IPS-11a (cell line): ENCODE measurements around the gene NFIA.

Experiments used
- H3K4me3 ChIP-seq: one replicate; pipeline ENCODE4 v1.5.1; 2013; ENCODE audit warnings: low read depth, low read length, control low read depth

Gene NFIA

DNA sequence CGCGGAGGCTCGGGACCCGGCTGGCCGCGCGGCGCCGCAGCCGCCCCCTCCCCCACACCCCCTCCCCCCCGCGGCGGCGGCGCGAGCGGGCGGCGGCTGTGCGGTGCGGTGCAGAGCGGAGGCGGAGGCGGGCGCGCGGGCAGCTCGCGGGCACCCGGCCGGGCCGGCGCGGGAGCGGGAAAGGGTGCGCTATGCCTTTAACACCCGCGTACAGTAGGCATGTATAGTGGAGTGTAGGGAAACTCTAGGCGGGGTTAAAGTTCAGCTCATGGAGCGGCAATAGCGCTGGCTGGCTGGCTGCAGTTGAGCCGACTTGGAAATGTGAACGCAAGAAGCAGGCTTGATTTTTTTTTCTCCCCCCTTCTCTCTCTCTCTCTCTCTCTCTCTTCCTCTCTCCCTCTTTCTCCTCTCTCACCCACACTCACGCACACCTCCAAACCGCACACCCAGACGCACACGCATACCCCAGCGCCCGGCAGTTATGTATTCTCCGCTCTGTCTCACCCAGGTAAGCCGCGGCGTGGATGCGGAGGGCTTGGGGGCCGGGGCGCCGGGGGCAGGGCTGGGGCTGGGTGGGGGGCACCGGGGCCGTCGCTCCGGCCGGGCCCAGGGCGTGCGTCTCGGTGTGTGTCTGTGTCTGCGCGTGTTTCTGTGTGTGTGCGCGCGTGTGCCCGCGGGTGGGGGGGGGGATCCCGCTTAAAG is at the start of gene NFIA:
Gene NFIA, plus strand, starts transcription at position 251 of the 702 bp plus-strand sequence.
- peak within 1 kb of the TSS; percentile 61 for H3K4me3 ChIP-seq

DNA sequence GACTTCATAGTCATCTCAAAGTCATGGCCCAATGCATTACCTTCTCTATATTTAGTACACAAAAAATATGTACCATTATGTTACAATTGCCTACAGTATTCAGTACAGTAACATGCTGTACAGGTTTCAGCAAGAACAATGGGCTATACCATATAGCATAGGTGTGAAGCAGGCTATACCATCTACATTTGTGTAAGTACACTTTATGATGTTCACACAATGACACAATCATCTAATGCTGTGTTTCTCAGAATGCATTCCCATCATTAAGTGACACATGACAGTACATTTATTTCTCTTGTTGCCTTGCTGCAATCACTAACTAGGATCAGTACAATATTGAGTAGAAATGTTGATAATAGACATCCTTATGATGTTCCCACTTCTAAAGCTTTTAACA is 46.5 kb upstream of the NFIA start:
- no peak overlapping the region for H3K4me3 ChIP-seq

DNA sequence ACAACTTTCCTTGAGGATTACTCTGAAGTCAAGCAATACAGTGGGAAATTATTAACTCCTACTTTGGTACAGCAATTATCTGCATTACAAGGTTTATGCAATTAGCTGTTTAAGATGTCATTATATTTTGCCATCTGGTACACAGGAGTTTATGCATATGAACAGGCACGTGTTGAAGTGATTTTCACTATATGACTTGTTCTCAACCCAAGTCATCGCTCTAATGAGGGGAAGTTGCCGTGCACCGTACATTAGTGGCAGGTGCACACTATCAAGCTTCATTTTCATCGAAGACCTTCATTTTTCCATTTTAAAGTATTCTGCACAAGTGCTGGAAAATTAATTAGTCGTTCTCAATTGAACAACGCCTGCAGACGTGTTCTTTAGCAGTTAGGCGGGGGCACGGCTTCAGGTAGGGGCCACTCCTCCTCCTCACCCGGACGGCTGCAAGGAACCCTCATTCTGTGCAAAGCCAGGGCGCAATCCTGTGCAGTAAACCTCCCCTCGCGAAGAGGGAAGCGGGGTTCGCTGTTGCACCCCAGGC is 39.8 kb upstream of the NFIA start:
- H3K4me3 ChIP-seq: no peak overlapping the region

DNA sequence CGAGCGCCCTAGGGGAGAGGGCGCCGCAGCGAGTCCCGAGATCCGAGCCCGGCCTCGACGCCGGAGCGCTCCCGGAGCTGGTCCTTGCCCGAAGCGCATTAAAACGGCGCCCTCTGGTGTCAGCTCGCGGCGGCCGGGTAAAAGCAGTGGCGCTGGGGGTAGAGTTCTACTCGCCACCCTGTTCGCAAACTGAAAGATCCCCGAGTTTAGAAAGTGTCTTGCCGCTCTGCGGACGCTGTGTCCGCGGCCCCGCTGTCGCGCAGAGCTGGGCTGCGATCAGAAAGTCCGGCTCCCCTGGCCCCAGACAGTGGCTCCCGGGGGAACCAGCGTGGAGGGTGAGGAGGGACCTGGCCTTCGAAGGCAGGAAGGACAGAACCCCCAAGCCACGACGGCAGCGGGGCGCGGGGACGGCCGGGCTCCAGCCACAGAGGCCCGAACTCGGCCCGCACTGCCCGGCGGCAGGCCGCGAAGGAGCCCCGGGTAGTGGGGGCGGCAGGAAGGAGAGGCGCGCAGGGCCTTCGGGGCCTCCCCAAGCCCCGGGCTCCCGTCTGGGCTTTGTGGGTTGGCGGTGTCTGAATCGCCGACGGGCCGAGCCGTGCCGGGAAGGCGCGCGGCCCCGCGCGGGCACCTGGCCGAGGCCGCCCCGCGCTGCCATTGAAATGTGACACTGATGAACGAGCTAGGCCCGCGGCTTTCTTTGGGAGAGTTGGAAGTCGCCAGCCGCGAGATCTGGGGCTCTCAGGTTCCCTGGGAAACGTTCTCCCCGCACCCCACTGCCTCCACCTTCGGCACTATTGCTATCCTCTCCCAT is 39.1 kb upstream of the NFIA start:
- peak overlapping the region; percentile 31 for H3K4me3 ChIP-seq

DNA sequence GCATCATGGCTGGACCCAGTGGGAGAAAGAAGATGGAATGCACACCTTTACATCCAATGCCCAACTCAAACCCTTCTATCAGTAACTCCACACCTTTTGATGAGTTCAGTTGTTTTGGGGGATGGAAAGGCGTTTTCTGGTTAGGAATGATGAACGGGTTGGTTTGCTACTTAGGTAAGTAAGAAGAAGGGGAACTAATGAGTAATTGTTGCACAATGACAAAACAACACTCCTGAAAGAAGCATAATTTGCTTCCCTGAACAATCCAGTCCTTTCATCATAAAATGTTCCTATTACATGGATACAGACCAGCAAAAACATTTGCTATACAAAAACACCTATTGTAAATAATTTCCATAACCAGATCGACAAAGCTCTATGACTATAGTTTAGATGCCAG is 35.9 kb upstream of the NFIA start:
- no peak overlapping the region for H3K4me3 ChIP-seq

DNA sequence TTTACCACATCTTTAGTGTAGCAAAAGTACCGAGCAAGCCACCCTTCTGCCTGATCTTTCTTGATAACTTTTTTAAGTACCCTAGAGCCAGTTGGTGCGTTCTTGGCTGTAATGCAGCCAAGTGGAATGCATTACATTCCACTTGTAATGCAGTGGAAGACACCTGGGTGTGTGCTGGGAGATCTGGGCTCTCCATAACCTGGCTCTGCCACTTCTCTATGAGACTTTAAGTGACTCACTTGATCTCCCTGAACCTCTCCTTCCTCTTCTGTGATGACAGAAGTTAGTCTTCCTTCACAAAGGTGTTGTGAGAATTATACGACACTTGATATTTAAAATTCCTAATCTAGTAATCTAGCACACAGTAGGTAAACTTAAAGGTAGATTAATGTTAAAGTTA is 35.3 kb upstream of the NFIA start:
- H3K4me3 ChIP-seq: no peak overlapping the region

DNA sequence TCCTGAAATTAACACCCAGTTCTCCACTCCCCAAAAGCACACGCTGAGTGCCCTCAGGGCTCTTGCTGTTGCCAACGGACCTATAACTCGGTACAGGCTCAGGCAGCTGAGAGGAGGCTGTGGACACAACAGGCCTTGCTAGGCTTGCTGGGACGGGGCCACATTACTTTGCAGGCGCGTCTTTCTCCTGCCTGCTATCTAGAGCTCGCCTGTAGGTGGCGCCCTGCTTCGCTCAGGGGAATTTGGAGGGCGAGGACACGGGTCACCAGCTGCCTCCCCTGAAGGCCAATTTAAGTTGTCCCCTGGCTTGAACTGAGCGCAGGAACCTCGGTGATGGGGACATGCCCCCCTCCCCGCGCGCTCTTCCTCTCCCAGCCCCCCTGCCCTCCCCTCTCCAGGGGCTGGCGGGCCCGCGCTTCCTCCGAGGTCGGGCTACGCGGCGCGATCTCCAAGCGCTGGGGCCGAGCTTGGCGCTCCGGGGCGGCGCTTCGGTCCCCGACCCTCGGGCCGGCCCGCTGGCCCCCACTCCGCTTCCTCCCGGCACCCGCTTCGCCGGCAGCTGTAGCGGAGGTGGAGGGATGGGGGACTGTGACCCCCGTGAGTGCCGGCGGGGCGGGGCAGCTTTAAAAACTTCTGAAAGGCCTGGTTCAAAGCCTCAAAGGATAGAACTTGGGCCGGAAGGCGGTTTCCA is 32.4 kb upstream of the NFIA start:
- peak overlapping the region; percentile 46 for H3K4me3 ChIP-seq

DNA sequence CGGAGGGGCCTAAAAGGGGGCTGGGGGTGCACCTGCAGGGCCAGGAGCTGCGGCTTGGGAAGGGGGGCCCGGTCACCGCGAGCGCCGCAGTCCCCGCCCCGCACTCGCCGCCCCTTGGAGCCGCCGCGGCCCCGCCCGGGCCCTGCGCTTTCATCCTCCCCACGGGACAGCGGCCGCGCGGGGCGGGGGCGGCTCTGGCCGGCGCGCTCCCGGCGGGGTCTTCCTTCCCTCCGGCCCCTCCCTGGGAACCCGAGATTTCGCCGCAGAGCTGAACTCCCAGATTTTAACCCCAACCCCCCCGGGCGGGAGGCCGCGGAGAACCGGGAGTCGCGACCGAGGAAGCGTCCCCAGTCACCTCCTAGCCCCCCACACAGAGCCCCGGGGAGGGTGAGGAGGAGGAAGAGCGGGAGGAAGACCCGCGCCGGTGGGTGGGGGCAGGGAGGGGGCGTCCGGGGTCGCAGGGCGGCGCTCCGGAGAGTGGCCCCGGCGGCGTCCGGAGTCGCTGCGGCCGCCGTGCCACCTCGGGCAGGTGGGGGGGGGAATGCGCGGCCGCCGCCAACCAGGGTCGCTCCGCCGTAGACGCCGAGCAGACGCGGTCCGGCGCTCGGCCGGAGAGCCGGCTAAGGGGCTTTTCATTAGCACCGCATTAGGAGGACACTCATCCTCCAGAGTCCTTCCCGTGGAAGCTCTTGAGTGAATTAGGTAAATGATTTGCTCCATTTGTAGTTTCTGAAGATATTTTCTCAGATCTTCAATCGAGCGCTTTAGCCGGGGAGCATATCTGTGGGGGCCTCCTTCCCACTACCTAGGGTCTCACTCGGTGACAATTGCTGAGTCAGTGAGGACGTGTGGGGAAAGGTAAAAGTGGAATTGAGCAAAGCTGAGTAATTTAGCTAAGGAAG is 31.6 kb upstream of the NFIA start:
- peak overlapping the region; percentile 46 for H3K4me3 ChIP-seq

DNA sequence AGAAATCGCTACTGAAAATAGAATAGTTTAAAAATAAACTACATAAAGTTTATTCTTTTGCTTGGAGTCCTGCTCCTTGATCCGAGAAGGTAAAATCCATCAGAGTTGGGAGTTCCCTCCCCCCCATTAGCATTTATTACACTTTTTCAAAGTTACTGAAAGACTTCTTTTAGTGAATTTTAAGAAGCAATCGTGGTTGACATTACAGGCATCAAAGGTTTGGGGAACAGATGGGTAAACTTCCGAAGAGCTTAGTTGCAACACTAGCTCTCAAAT is 31.0 kb upstream of the NFIA start:
- H3K4me3 ChIP-seq: peak overlapping the region; percentile 46

DNA sequence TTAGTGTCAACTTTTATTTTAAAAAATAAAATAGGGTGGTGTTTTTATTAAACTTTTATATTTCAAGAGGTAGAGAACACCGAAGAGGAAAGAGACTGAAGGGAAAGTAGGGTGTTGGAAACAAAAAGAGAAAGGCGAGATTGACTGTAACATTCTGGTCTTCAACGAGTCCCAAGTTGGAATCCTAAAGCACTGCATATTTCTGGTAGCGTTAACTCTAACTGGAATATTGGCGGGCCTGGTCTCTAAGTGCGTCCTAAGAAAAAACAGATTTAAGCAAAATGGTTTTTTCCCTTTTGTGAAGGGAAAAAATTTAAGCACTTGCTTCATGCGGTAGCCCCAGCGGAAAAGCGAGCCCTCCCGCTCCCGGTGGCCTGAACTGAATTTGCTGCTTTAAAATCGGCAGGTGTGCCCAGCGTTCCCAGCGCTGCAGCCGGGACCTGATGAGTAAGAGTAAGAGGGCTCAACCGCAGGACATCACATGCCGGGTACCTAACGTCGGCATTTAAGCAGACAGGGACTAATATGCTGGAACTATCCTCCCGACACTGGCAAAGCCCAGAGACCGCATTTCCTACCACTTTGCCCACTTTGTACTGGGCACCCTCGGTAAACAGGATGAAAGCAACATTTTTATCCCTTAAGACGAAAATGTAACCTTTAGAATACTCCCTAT is 30.5 kb upstream of the NFIA start:
- no peak overlapping the region for H3K4me3 ChIP-seq

DNA sequence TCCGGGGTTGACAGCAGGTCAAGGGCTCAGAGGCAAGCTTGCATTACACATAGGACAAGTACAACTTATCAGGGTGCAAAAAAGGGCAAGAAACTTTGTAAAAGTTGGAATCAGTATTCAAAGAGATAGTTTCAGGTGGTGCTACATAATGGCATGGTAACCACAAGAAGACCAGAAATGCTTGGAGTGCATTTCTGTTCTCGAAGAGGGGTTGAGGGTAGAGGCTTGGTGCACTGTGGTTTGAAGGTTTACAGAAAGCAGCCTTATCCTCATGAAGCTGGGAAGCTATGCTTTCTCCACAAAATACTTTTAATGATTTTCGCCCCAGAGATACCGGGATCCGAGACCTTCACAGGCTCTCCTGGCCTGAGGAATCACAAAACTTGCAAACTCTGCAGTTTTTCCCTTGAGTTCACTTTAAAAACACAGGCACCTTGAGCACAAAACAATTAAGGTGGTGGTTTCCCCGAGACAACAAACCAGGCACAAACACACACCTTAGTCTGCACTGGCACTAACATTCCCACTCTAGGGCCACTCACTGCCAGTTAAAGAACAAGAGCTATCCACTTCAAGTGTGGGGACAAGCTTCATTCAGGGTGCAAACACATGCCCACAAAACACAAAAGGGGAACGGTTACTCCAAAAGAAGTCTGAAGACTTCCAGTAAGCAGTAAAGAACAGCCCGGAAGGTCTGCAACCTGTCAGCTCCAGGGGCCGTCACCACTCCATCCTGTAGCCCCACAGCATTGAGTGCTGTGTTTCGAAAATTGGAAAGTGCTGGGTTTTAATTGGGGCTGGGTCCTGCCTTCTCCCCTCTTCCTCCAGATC is 29.8 kb upstream of the NFIA start:
- H3K4me3 ChIP-seq: no peak overlapping the region

DNA sequence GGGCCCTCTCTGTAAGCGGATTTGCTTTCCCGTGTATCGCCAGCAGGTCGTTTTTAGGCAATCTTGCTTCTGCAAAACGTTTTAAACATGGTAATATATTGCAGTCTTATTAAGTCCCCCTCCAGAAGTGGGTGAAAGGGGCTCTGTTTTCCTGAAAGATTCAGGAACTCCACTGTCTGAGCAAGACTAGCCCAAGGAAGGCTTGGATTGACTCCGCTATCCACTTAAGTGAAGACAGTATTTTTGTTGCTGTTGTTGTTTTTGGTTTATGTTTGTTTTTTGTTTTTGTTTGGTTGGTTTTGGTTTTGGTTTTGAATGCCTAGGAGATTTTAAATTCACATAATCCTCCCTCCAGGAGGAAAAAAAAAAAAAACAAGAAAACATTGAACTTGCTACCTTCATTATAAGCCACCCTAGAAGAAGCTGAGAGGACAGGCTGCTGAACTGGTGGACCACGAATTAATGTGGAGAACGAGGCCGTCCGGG is 29.1 kb upstream of the NFIA start:
- H3K4me3 ChIP-seq: peak overlapping the region; percentile 21

DNA sequence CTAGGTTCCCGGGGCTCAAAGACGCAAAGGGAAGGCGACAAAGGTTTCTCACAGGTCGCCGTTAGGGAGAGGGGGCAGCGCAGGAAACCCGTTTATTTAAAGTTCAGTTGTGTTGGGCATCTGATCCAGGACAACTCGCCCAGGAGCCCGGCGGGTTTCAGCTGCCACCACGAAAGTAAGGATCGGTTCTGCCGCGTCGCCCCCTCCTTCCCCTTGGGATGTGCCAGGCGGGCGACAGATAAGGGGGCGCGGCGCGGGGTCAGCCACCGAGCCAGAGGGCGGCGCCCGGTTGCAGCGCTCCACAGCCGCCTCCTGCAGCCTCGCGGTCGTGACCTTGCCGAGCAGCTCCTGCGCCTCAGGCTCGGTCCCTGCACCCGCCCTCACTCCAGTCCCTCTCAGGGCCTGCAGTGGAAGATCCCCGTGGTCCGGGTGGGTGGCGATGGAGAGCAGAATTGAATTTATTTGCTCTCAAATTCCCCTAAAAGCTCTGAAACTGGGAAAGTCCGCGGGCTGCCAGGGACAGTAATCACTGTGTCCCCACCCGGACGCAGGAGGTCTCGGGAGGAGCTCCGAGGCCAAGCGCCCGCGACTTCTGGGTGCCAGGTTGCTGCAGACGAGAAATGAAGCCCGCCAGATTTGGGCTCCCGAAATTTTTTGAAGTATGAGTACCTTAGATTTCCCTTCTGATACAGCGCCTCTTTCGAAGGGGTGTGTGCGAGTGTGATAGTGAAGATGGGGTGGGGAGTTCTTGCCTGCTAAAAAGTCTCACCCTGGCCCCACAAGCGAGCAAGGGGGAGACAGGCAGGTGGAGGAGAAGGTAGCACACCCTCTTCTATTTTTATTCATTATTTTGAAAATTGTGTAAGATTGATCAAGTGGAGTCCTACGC is 28.4 kb upstream of the NFIA start:
- peak overlapping the region; percentile 27 for H3K4me3 ChIP-seq

DNA sequence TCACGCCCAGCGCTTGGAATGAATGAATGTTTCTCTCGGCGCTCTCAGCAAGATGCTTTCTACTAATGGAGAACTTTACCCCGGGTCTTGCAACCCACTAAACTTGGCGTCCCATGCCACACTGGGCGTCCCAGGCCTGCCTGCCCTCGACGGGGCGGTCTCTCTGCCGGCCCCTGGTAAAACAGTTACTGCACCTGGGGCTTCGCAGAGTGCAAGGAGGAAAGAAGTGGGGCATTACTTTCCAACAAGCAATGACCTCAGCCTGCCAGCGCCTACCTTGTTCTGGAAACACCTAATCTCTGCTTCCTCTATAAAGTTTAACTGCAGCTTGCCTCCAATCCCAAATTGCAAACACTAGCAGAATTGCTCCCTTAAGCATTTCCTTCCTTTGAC is 27.8 kb upstream of the NFIA start:
- no peak overlapping the region for H3K4me3 ChIP-seq

DNA sequence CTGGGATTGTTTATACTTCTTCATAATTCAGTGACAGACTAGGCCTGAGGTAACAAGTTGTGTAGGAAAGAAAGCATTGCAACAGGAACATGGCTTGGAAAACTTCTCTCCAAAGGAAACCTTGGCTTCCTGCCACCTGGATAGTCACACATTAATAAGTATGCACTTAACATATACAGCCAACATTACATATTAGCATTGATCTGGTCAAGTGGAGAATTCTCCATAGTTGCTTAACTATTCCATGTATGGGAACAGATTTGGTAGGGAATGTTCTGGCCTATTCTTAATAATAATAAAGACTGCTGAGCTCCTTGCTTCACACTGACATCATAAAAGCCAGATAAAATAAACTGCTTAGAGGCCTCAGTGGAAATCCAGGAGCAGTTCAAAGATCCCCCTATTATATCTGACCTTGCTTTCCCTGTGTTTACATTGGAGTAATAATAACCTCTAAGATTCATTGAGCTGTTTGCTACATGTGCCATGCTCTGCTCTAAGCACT is 27.2 kb upstream of the NFIA start:
- no peak overlapping the region for H3K4me3 ChIP-seq

DNA sequence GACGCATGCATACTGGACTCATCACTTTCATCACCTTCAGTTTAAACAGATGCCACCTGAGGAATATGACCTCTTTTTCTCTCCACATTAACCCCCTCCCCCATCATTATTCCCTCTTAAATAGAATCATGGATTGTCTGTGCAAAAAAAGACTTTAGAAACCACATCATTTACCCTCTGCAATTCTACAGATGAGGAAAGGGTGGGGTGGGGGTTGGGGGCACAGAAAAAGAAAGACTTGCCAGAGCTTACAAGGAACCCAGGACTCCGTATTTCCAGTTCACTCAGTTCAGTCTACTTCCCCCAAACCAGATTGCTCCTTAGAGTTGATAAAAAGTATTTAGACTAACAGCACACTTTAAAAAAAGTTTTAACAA is 26.2 kb upstream of the NFIA start:
- H3K4me3 ChIP-seq: no peak overlapping the region

DNA sequence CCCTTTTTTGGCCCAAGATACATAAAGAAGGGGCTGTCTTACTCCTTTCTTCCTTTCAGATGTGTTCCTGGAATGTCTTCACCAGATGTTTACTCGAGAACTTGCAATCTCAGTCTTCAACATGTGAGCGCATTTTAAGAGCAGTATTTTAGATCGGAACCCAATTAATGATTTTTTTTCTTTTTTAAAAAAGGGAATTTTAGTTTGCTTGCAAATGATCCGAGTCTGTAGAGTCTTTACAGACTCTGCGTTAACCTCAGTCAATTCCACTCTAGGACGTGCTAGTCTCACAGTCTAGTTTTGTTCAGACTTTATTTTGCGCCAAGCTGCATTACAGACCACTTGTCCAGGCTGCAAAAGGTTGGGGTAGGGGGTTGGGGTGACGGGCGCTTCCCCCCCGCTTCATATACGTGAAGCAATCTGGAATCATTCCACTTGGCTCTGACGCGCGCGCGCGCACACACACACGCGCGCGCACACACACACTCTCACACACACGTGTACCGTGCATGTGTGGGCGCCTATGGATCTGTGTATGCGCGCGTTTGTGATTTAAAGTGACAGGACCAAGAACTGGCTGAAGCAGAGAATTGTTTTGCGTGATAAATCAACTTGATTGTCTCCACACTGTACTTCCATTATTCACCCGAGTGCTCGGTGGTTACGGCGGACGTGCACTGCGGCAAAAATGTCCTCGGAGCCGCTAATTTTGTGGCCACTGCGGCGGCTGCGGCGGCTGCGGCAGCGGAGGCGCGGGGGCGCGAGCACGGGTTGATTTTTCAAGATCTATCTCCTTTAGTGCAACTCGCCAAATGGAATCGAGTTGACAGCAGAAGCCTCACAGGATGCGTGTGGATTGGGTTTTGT is 25.6 kb upstream of the NFIA start:
- H3K4me3 ChIP-seq: peak overlapping the region; percentile 34
